Dendritic cell treated with granulocyte-macrophage colony-stimulating factor and Interleukin-4, amounts not matched to agents 40 ng/mL and 50 ng/mL, for 4 days (primary cell): ENCODE data around the gene NPY4R2.
A peak's percentile ranks its signal among the peaks of the same experiment; 100 is the strongest.
"Not testable (repeated sequence)": the region's sequence is repeated elsewhere in the genome, so short reads cannot be mapped to it uniquely, and the experiment has no call there.

ENCODE experiments used
- H3K27ac Mint-ChIP-seq: one replicate; pipeline ENCODE4 v1.8.0; 2022; ENCODE audit warnings: mild to moderate bottlenecking, mixed read lengths
- H3K27me3 Mint-ChIP-seq: one replicate; pipeline ENCODE4 v1.8.0; 2022; ENCODE audit warnings: mild to moderate bottlenecking, mixed read lengths
- H3K36me3 Mint-ChIP-seq: one replicate; pipeline ENCODE4 v1.8.0; 2022; ENCODE audit warnings: low read depth, mixed read lengths
- H3K4me1 Mint-ChIP-seq: one replicate; pipeline ENCODE4 v1.8.0; 2022; ENCODE audit warnings: low read depth, mixed read lengths
- H3K4me3 Mint-ChIP-seq: one replicate; pipeline ENCODE4 v1.8.0; 2022; ENCODE audit warnings: mild to moderate bottlenecking, moderate library complexity, mixed read lengths
- H3K9me3 Mint-ChIP-seq: one replicate; pipeline ENCODE4 v1.8.0; 2022; ENCODE audit warnings: mixed read lengths
- intact Hi-C: fragments of 100-400 bp; cut with micrococcal nuclease; formaldehyde crosslinking; loops from one replicate; pipeline ENCODE4 v1.15.0; 2022

Gene NPY4R2

DNA sequence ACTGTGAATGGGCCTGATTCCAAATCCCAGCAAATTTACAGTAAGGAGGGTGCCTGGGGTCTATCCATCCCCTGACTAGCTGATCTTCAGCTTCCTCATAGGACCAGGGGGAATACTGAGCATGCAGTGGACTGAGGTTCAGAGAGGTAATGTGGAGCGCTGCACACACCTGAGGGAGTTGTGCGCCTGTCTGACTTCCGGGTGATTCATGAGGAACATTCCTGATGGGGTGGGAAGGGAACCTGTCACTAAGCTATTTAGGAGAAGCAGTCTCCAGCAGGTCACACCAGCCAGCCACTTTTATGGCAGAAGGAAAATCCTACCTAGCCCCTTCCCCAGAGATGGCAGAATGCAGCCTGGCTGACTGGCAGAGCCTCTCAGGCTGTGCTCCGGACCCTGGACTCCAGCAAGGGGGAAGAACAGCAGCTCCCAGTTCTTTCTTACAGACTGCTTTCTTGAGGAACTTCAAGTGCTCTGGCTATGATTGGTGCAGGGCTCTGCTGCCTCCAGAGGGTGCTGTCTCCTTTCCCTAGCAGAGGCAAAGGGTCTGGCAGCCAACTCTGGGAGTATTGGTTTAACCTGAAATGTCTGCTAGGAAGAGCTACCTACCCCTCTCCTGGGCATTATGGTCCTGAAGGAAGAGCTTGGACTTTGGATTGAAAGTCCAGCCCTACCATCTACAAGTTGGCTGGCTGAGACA lies 2.5 kb upstream of the NPY4R2 start:
- intact Hi-C loops, H3K36me3 Mint-ChIP-seq, H3K4me1 Mint-ChIP-seq, H3K27ac Mint-ChIP-seq, H3K9me3 Mint-ChIP-seq, H3K4me3 Mint-ChIP-seq, H3K27me3 Mint-ChIP-seq: not testable (repeated sequence)

GRCh38 chr10:47920610-47921009 lies 2.1 kb downstream of the NPY4R2 start:
- H3K27me3 Mint-ChIP-seq, H3K9me3 Mint-ChIP-seq, intact Hi-C loops, H3K27ac Mint-ChIP-seq, H3K4me3 Mint-ChIP-seq, H3K36me3 Mint-ChIP-seq, H3K4me1 Mint-ChIP-seq: not testable (repeated sequence)

GRCh38 chr10:47922503-47922902 lies 4.0 kb downstream of the NPY4R2 start:
- H3K27ac Mint-ChIP-seq, intact Hi-C loops, H3K4me1 Mint-ChIP-seq, H3K9me3 Mint-ChIP-seq, H3K4me3 Mint-ChIP-seq, H3K36me3 Mint-ChIP-seq, H3K27me3 Mint-ChIP-seq: not testable (repeated sequence)

DNA sequence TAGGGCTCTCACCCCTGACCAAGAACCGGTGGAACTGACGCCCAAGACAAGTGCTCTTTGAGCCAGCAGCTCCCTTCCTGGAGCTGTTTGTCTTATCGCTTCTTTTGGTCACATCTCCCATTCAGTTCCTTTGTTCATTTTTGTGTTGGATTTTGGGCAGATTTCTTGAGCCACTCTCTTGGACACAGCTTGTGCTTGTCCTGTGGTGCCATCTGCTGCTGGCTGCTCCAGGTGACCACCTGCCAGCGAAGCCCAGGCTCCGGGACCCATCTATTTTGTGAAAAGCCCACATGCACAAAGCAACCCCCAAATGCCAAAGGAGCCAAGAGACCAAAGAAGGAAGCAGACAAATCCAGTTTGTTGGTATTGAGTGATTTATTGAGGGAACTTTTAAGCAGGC lies 6.2 kb downstream of the NPY4R2 start:
- H3K9me3 Mint-ChIP-seq, intact Hi-C loops, H3K27ac Mint-ChIP-seq, H3K27me3 Mint-ChIP-seq, H3K4me1 Mint-ChIP-seq, H3K4me3 Mint-ChIP-seq, H3K36me3 Mint-ChIP-seq: not testable (repeated sequence)

DNA sequence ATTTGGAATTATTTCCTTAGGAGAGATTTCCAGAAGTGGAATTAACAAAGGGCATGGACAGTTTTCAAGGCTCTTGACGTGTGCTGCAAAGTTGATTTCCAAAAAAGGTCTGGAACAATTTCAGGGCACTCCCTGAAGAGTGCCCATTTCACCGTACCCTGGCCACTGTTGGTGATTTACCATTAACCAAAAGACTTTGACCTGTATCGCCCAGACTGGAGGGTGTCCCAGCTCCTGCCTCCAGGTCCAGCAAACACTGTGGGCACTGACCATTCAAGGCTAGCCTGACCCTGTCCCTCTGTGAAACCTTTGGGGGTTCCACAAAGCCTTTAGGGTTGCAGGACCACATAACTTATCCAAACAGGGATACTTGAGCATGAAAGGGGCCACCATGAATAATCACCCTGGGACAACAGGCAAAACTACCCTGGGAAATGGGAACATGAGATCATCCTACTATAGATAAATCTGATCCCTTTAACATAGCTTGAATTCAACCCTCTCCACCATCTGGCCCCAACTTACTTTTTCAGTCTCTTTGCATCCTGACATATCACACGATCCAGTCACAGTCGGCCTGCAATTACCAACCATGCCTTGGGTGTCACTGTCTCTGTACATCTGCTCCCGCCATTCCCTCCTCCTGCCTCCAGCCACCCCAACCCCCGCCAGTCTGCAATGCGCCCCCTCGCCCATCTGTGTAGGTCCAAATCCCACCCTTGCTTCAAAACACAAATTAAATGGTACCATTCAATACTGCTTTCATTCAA lies 8.9 kb downstream of the NPY4R2 start:
- H3K4me1 Mint-ChIP-seq, H3K9me3 Mint-ChIP-seq, H3K36me3 Mint-ChIP-seq, H3K4me3 Mint-ChIP-seq, H3K27me3 Mint-ChIP-seq, intact Hi-C loops, H3K27ac Mint-ChIP-seq: not testable (repeated sequence)

DNA sequence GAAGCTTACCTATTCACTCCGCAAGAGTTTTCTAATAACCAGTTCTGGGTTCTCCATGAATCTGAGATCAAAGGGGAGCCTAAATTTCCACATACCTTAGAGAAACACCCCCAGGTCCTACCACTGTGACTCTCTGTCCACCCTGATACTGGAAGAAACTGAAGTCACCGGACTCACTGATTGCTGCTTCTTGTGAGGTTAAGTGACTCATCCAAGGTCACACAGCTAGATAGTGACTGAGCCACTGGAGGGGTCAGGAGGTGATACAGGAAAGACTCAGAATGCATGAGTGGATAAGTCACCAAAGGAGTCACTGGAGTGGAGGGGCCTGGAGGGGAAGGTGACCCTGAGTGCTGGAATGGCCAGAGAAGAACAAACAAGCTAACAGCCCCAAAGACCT lies 9.8 kb downstream of the NPY4R2 start:
- H3K27me3 Mint-ChIP-seq, intact Hi-C loops, H3K4me1 Mint-ChIP-seq, H3K9me3 Mint-ChIP-seq, H3K4me3 Mint-ChIP-seq, H3K27ac Mint-ChIP-seq, H3K36me3 Mint-ChIP-seq: not testable (repeated sequence)

DNA sequence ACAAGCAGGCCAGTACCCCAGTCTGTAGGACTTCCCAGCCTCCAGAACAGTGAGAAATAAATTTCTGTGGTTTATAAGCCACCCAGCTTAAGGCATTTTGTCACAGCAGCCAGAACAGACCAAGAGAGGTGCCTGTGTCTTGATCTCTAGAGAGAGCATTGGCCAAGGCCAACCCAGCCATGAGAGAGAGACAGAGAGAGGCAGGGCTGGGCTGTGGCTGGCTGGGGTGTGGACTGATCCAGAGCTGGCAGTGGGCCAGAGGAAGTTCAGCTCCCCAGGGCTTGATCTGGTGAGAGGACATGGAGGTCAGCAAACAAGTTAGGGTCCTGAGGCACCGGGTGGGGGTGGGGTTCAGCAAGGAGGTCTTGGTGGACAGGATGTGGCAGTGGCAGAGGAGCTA lies 14.4 kb downstream of the NPY4R2 start:
- H3K9me3 Mint-ChIP-seq, H3K27me3 Mint-ChIP-seq, H3K27ac Mint-ChIP-seq, H3K4me3 Mint-ChIP-seq, intact Hi-C loops, H3K4me1 Mint-ChIP-seq, H3K36me3 Mint-ChIP-seq: not testable (repeated sequence)

DNA sequence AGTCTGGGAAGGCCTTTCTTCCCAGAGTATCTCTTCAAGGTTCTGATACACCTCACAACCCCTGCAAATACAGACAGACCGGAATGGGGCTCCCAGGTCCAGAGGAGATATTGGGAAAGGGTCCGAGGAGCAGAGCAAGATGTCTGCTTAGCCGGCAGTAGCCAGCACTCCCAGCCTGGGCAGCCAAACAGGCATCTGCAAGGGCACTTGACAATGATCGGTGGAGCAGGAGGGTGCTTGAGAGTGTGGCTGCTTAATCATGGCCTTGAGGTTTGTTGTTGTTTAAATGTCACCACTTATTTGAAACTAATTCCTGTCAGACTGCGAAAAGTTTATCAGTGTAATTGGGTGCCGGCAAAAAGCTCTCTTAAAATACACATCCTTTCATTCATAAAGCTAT lies 15.0 kb downstream of the NPY4R2 start:
- intact Hi-C loops, H3K27ac Mint-ChIP-seq, H3K4me1 Mint-ChIP-seq, H3K36me3 Mint-ChIP-seq, H3K9me3 Mint-ChIP-seq, H3K4me3 Mint-ChIP-seq, H3K27me3 Mint-ChIP-seq: not testable (repeated sequence)

DNA sequence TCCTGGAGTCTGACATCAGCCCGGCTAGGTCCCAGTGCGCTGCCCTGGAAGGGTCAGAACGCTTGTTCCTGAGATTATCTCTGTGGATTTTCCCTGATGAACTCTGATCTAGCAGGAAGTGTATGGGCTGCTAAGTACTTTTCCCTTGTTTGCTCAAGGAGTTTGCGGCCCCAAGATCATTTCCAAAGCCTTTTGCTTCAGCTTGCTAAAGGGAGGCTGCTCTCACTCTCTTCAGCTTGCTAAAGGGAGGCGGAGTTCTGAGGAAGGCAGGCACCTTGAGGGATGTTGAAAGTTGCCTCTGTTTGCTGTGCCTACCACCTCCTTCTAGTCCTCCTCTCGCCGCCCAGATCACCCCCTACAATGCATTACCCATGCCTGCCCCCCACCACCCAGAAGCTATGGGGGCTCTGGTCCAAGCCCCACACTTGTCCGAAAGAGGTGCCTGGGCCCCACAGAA lies 18.3 kb downstream of the NPY4R2 start:
- intact Hi-C loops, H3K9me3 Mint-ChIP-seq, H3K36me3 Mint-ChIP-seq, H3K4me1 Mint-ChIP-seq, H3K4me3 Mint-ChIP-seq, H3K27ac Mint-ChIP-seq, H3K27me3 Mint-ChIP-seq: not testable (repeated sequence)

DNA sequence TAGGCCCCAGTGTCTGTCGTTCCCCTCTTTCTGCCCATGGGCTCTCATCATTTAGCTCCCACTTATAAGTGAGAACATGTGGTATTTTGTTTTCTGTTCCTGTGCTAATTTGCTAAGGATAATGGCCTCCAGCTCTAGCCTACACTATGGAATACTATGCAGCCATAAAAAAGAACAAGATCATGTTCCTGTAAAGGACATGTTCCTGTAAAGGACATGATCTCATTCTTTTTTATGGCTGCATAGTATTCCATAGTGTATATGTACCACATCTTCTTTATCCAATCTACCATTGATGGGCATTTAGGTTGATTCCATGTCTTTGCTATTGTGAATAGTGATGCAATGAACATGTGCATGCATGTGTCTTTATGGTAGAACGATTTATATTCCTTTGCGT lies 19.2 kb downstream of the NPY4R2 start:
- H3K4me1 Mint-ChIP-seq, H3K36me3 Mint-ChIP-seq, H3K27ac Mint-ChIP-seq, H3K9me3 Mint-ChIP-seq, H3K4me3 Mint-ChIP-seq, intact Hi-C loops, H3K27me3 Mint-ChIP-seq: not testable (repeated sequence)

DNA sequence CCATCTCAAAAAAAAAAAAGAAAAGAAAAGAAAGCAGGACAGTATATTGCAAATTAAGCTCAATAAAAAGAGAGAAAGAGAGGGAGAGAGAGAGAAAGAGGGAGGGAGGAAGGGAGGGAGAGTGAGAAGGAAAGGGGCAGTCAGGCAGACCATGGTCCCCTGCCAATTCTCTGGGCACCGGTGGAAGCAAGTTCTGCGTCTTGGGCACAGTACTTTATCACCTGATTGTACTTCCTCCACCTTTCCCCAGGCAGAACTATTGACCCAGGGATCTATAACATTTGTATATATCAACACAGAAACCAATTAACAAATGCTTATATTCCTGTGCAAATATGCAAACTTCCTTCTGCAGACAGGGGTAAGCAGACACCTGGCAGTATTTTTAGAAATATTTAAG lies 22.4 kb downstream of the NPY4R2 start:
- not testable (repeated sequence) for H3K27me3 Mint-ChIP-seq, H3K36me3 Mint-ChIP-seq, H3K9me3 Mint-ChIP-seq

DNA sequence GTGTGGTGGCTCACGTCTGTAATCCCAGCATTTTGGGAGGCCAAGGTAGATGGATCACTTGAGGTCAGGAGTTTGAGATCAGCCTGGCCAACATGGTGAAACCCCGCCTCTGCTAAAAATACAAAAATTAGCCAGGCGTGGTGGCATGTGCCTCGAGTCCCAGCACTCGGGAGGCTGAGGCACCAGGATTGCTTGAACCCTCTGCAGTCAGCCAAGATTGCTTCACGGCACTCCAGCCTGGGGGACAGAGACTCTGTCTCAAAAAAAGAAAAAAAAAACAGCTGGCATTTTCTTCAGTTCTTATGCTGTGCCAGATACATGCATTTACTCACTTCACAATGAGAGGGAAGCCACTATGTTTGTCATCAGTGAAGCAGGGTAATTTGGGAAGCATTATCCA lies 22.9 kb downstream of the NPY4R2 start:
- H3K36me3 Mint-ChIP-seq, H3K27ac Mint-ChIP-seq, H3K4me3 Mint-ChIP-seq, intact Hi-C loops, H3K27me3 Mint-ChIP-seq, H3K4me1 Mint-ChIP-seq, H3K9me3 Mint-ChIP-seq: not testable (repeated sequence)

More for the DNA sequence above, 22.4 kb downstream of the NPY4R2 start:
- H3K4me1 Mint-ChIP-seq, H3K27ac Mint-ChIP-seq, intact Hi-C loops, H3K4me3 Mint-ChIP-seq: not testable (repeated sequence)

GRCh38 chr10:47942351-47943019 lies 24.0 kb downstream of the NPY4R2 start:
- H3K36me3 Mint-ChIP-seq, H3K4me3 Mint-ChIP-seq, H3K4me1 Mint-ChIP-seq, H3K9me3 Mint-ChIP-seq, H3K27me3 Mint-ChIP-seq, intact Hi-C loops, H3K27ac Mint-ChIP-seq: not testable (repeated sequence)

GRCh38 chr10:47943328-47943727 lies 24.9 kb downstream of the NPY4R2 start:
- H3K27me3 Mint-ChIP-seq, H3K4me1 Mint-ChIP-seq, H3K4me3 Mint-ChIP-seq, H3K27ac Mint-ChIP-seq, H3K9me3 Mint-ChIP-seq, intact Hi-C loops, H3K36me3 Mint-ChIP-seq: not testable (repeated sequence)

- H3K27me3 Mint-ChIP-seq, H3K4me3 Mint-ChIP-seq, H3K36me3 Mint-ChIP-seq, H3K9me3 Mint-ChIP-seq, H3K4me1 Mint-ChIP-seq, intact Hi-C loops: not testable (repeated sequence)
- peak overlapping the region; percentile 34 for H3K27ac Mint-ChIP-seq
Observed at GRCh38 chr10:47947424-47947823, 29.0 kb downstream of the NPY4R2 start.
